Keratinocyte (primary cell): ENCODE data around the gene SIPA1L3. TPM values are rescaled to one million over a fixed set of nuclear protein-coding genes. Genes with fewer than 3 reads are reported as not detected.

ENCODE experiments used
- DNase-seq: peaks from one replicate; pipeline ENCODE4 v3.0.0-alpha.2; 2011; ENCODE audit warnings: low read depth, missing footprints, low spot score
- FAIRE-seq: peaks from 2 replicates; lab custom pipeline; 2011; peaks lifted over from hg19 to GRCh38; lab: Jason Lieb, UNC
- H2AFZ ChIP-seq: 2 replicates; pipeline ENCODE4 v1.6.0; 2012; ENCODE audit warnings: low read length, control low read depth, inconsistent platforms; ENCODE audit not compliant: control insufficient read depth
- H3K27ac ChIP-seq: 2 replicates; pipeline ENCODE4 v1.5.1; 2011; ENCODE audit warnings: low read length; ENCODE audit not compliant: control insufficient read depth, insufficient read depth
- H3K27me3 ChIP-seq: 3 replicates; pipeline ENCODE4 v1.6.0; 2011; ENCODE audit warnings: low read length; ENCODE audit not compliant: control insufficient read depth, insufficient read depth; ENCODE audit errors: extremely low read depth
- H3K36me3 ChIP-seq, 2 experiments: 2 replicates in 1 of 2; 3 replicates in 1 of 2; pipeline ENCODE4 v1.5.1; 2011; ENCODE audit warnings: low read length in 2 of 2, mild to moderate bottlenecking in 1 of 2; ENCODE audit not compliant: control insufficient read depth in 2 of 2, insufficient read depth in 2 of 2; ENCODE audit errors: extremely low read depth in 1 of 2
- H3K4me1 ChIP-seq: 3 replicates; pipeline ENCODE4 v1.5.1; 2011; ENCODE audit warnings: low read length; ENCODE audit not compliant: control insufficient read depth, insufficient read depth; ENCODE audit errors: extremely low read depth
- H3K4me2 ChIP-seq: 3 replicates; pipeline ENCODE4 v1.6.0; 2011; ENCODE audit warnings: low read depth, low read length; ENCODE audit not compliant: control insufficient read depth, insufficient read depth; ENCODE audit errors: extremely low read depth
- H3K4me3 ChIP-seq, 3 experiments: fragments of 200-600 bp in 1 of 3; sonication (generic) in 1 of 3; 2 replicates in 2 of 3; 3 replicates in 1 of 3; pipeline ENCODE4 v1.5.1; 2011 to 2016; ENCODE audit warnings: low read length in 3 of 3, mild to moderate bottlenecking in 3 of 3, control low read depth in 2 of 3, inconsistent platforms in 1 of 3, low read depth in 1 of 3, mixed read lengths in 1 of 3, mixed run types in 1 of 3, moderate library complexity in 1 of 3; ENCODE audit not compliant: control insufficient read depth in 2 of 3, insufficient read depth in 2 of 3; ENCODE audit errors: extremely low read depth in 1 of 3
- H3K79me2 ChIP-seq: 2 replicates; pipeline ENCODE4 v1.6.0; 2012; ENCODE audit warnings: low read length; ENCODE audit not compliant: control insufficient read depth, insufficient read depth
- H3K9ac ChIP-seq: 3 replicates; pipeline ENCODE4 v1.6.0; 2011; ENCODE audit warnings: low read length; ENCODE audit not compliant: control insufficient read depth, insufficient read depth; ENCODE audit errors: extremely low read depth
- H3K9me1 ChIP-seq: 3 replicates; pipeline ENCODE4 v1.6.0; 2011; ENCODE audit warnings: low read length; ENCODE audit not compliant: control insufficient read depth, insufficient read depth; ENCODE audit errors: extremely low read depth
- H3K9me3 ChIP-seq: 2 replicates; pipeline ENCODE4 v1.5.1; 2012; ENCODE audit warnings: low read depth, low read length; ENCODE audit not compliant: control insufficient read depth
- H4K20me1 ChIP-seq: 3 replicates; pipeline ENCODE4 v1.6.0; 2011; ENCODE audit warnings: low read length; ENCODE audit not compliant: control insufficient read depth, insufficient read depth; ENCODE audit errors: extremely low read depth
- EZH2 ChIP-seq: IDR thresholded peaks from one replicate; pipeline ENCODE4 v1.6.1; 2012; ENCODE audit warnings: inconsistent platforms, mild to moderate bottlenecking, low read length, moderate library complexity
- dilution Hi-C: fragments of 300-500 bp; cut with MboI; formaldehyde crosslinking; loops from one replicate; pipeline ENCODE4 v1.7.0; 2020; ENCODE audit warnings: low sequenced_read_pairs; ENCODE audit not compliant: extremely low pct_ligation_motif_present
- polyA plus RNA-seq, 5 experiments: library from polyadenylated mRNA; depleted of rRNA in 3 of 5; stranded (reverse) in 3 of 5; stranded (forward) in 1 of 5; unstranded in 1 of 5; fragments of >200 nt; gene quantifications; 1 replicate in 1 of 5; 2 replicates in 3 of 5; 3 replicates in 1 of 5; pipeline versions ENCODE4 v1.2.1 to v1.2.3, GENCODE V29; 2011 to 2012; ENCODE audit warnings: missing spikeins in 2 of 5, low read depth in 1 of 5, low replicate concordance in 1 of 5
- TF ChIP-seq, protein P1 (sequence below), 3 experiments: IDR thresholded peaks in 1 of 3; conservative IDR thresholded peaks in 1 of 3; optimal IDR thresholded peaks in 1 of 3; 2 replicates in 2 of 3; 3 replicates in 1 of 3; pipeline versions ENCODE3 to v1.5.1; 2011; ENCODE audit warnings: low read length in 3 of 3, mild to moderate bottlenecking in 3 of 3, moderate library complexity in 2 of 3, control low read depth in 1 of 3, inconsistent platforms in 1 of 3; ENCODE audit not compliant: insufficient read depth in 2 of 3; ENCODE audit errors: extremely low read depth in 1 of 3

SIPA1L3 gene
- polyA plus RNA-seq, 1 donor (not counting 4 experiments of a cell fraction or from before 2014, with no cell fraction given), result 8.0 TPM

DNA sequence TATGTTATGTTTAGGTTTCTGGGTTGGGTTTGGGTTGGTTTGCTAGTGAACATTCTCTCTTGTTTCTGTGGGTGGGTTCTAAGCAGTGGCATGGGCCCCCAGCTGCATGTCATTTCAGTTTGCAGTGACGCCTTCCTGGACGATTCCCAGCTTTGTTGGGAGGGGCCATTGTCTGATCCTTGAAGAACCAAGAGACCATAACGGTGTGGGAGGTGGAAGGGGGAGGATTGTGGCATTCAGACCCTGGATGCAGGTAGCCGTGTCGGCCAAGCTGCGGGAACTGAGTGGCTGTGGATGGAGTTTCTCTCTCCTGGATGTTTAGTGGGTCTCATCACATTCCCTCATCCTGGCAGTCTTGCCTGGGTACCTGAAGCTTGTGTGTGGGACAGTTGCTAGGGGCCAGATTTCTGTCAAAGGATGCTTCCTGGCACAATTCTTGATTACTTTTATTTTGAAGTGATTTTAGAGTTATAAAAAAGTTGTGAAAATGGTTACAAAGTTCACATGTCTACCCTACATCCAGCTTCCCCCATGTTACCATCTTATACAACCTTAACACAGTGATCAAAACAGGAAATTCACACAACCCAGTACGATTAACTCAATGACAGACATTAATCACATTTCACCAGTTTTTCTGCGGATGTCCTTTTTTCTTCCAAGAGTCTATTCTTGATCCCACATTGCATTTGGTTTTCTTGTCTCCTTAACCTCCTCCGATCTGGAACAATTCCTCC lies 123.8 kb downstream of the SIPA1L3 start:
- no peaks in the 10 kb centered on the region for H4K20me1 ChIP-seq
- H3K4me1 ChIP-seq, result peaks cover 4% of the 10 kb centered on the region
- TF ChIP-seq, protein P1, sequence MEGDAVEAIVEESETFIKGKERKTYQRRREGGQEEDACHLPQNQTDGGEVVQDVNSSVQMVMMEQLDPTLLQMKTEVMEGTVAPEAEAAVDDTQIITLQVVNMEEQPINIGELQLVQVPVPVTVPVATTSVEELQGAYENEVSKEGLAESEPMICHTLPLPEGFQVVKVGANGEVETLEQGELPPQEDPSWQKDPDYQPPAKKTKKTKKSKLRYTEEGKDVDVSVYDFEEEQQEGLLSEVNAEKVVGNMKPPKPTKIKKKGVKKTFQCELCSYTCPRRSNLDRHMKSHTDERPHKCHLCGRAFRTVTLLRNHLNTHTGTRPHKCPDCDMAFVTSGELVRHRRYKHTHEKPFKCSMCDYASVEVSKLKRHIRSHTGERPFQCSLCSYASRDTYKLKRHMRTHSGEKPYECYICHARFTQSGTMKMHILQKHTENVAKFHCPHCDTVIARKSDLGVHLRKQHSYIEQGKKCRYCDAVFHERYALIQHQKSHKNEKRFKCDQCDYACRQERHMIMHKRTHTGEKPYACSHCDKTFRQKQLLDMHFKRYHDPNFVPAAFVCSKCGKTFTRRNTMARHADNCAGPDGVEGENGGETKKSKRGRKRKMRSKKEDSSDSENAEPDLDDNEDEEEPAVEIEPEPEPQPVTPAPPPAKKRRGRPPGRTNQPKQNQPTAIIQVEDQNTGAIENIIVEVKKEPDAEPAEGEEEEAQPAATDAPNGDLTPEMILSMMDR (optimal IDR thresholded peaks at IDR 0.05 in 1 of 3, IDR thresholded peaks at IDR 0.05 in 1 of 3, conservative IDR thresholded peaks at IDR 0.05 in 1 of 3; ENCODE audit: extremely low read depth in 1 of 3, insufficient read depth in 2 of 3, low read length in 3 of 3), result no peak
- TF ChIP-seq EZH2, result no peak
- FAIRE-seq (no peak), DNase-seq (no peak)
- no peaks in the 10 kb centered on the region for H3K9me1 ChIP-seq
- dilution Hi-C loops, result no loop called here
- H3K4me3 ChIP-seq, result no peak overlapping the region
- H3K4me2 ChIP-seq, result no peak overlapping the region
- no peak overlapping the region for H2AFZ ChIP-seq
- no peaks in the 10 kb centered on the region for H3K9me3 ChIP-seq
- peaks cover 2% of the 10 kb centered on the region in 2 experiments for H3K36me3 ChIP-seq
- no peak overlapping the region for H3K9ac ChIP-seq
- H3K79me2 ChIP-seq, result peaks cover 2% of the 10 kb centered on the region
- H3K27ac ChIP-seq, result no peak overlapping the region
- no peaks in the 10 kb centered on the region for H3K27me3 ChIP-seq

GRCh38 chr19:38031423-38031770 lies 124.4 kb downstream of the SIPA1L3 start:
- Histone ChIP-seq H3K9ac (no peak overlapping the region), H3K4me1 (no peaks in the 10 kb centered on the region), H4K20me1 (no peaks in the 10 kb centered on the region), H3K27me3 (no peaks in the 10 kb centered on the region), H3K79me2 (peaks cover 2% of the 10 kb centered on the region), H3K27ac (no peak overlapping the region), H3K9me1 (no peaks in the 10 kb centered on the region), H3K36me3 (peaks cover 2 to 3% of the 10 kb centered on the region in 2 experiments), H3K4me3 (no peak overlapping the region), H3K9me3 (no peaks in the 10 kb centered on the region), H2AFZ (no peak overlapping the region), H3K4me2 (no peak overlapping the region)
- DNase-seq, result no peak
- dilution Hi-C loops, result no loop called here
- TF ChIP-seq EZH2, result no peak
- TF ChIP-seq, protein P1 (optimal IDR thresholded peaks at IDR 0.05 in 1 of 3, IDR thresholded peaks at IDR 0.05 in 1 of 3, conservative IDR thresholded peaks at IDR 0.05 in 1 of 3; ENCODE audit: extremely low read depth in 1 of 3, insufficient read depth in 2 of 3, low read length in 3 of 3), result no peak
- FAIRE-seq, result no peak
